ENCODE data around the gene HECTD4.

Gene HECTD4

DNA sequence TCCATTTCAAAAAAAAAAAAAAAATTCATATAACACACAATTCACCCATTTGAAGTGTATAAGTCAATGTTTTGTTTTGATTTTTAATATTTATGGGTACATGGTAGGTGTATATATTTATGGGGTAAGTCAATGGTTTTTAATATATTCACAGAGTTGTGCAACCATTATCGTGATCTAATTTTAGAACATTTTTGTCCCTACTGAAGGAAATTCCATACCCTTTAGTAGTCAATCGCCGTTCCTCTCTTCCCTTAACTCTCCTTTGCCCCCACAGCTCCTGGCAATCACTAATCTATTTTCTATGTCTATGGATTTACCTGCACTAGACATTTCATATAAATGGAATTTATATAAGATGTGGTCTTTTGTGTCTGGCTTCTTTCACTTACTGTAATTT lies 164.1 kb downstream of the HECTD4 start:
- TF ChIP-seq, protein P1, sequence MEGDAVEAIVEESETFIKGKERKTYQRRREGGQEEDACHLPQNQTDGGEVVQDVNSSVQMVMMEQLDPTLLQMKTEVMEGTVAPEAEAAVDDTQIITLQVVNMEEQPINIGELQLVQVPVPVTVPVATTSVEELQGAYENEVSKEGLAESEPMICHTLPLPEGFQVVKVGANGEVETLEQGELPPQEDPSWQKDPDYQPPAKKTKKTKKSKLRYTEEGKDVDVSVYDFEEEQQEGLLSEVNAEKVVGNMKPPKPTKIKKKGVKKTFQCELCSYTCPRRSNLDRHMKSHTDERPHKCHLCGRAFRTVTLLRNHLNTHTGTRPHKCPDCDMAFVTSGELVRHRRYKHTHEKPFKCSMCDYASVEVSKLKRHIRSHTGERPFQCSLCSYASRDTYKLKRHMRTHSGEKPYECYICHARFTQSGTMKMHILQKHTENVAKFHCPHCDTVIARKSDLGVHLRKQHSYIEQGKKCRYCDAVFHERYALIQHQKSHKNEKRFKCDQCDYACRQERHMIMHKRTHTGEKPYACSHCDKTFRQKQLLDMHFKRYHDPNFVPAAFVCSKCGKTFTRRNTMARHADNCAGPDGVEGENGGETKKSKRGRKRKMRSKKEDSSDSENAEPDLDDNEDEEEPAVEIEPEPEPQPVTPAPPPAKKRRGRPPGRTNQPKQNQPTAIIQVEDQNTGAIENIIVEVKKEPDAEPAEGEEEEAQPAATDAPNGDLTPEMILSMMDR (IDR thresholded peaks at IDR 0.05) = no peak

- TF ChIP-seq, protein P1 (IDR thresholded peaks at IDR 0.05) = no peak
Observed at GRCh38 chr12:112217647-112218046, 164.6 kb downstream of the HECTD4 start.

GRCh38 chr12:112216223-112216622 lies 166.0 kb downstream of the HECTD4 start:
- TF ChIP-seq, protein P1 (IDR thresholded peaks at IDR 0.05) = no peak

GRCh38 chr12:112214064-112214463 lies 168.2 kb downstream of the HECTD4 start:
- TF ChIP-seq, protein P1 (IDR thresholded peaks at IDR 0.05) = no peak

- TF ChIP-seq, protein P1 (IDR thresholded peaks at IDR 0.05) = no peak
Observed at GRCh38 chr12:112208301-112208910, 173.8 kb downstream of the HECTD4 start.

- TF ChIP-seq, protein P1 (IDR thresholded peaks at IDR 0.05) = no peak
Observed at GRCh38 chr12:112207397-112207924, 174.8 kb downstream of the HECTD4 start.

GRCh38 chr12:112206944-112207343 lies 175.3 kb downstream of the HECTD4 start:
- TF ChIP-seq, protein P1 (IDR thresholded peaks at IDR 0.05) = no peak

DNA sequence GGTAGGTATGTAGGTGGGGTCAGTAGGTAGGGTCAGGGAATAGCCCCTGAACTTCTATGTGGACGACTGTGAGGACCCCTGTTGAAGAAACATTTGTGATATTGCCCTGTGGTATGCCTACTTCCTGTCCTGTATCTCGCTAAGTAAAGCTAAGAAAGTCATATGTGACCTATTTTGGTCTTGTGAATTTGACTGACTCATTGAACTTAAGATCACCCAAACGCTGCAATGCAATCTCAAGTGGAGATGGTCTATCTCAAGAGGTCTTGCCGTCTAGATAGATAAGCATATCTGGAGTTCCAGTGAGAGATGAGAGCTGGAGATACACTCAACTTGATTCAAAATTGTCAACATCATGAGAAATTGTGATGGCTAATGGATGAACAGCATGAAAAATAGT lies 183.1 kb downstream of the HECTD4 start:
- TF ChIP-seq, protein P1 (IDR thresholded peaks at IDR 0.05) = no peak
